ENCODE results near the gene CWC22.
"Not testable (repeated sequence)": the region's sequence is repeated elsewhere in the genome, so short reads cannot be mapped to it uniquely, and the experiment has no call there.

The CWC22 gene

GRCh38 chr2:179949438-179949837 lies 57.7 kb downstream of the CWC22 start:
- no peak for DNase-seq

GRCh38 chr2:179948058-179948457 lies 59.0 kb downstream of the CWC22 start:
- no peak for DNase-seq

GRCh38 chr2:179946810-179947615 lies 60.1 kb downstream of the CWC22 start:
- DNase-seq, result peak in 1 of 2 experiments; percentile 47

- no peak for DNase-seq
These were observed 60.8 kb downstream of the CWC22 start for GRCh38 chr2:179946346-179946745.

- no peak for DNase-seq
These were observed 67.8 kb downstream of the CWC22 start for GRCh38 chr2:179939259-179939658.

- DNase-seq, result no peak
These were observed 69.1 kb downstream of the CWC22 start for GRCh38 chr2:179938026-179938425.

GRCh38 chr2:179936654-179937053 lies 70.4 kb downstream of the CWC22 start:
- DNase-seq, result no peak

- DNase-seq, result no peak
These were observed 71.0 kb downstream of the CWC22 start for GRCh38 chr2:179936141-179936540.

GRCh38 chr2:179932786-179933185 lies 74.3 kb downstream of the CWC22 start:
- no peak for DNase-seq

- no peak for DNase-seq
These were observed 75.6 kb downstream of the CWC22 start for GRCh38 chr2:179931502-179931901.

- DNase-seq, result not testable (repeated sequence)
These were observed 77.1 kb downstream of the CWC22 start for GRCh38 chr2:179929997-179930396.

- DNase-seq, result no peak
These were observed 80.1 kb downstream of the CWC22 start for GRCh38 chr2:179927041-179927440.

- no peak for DNase-seq
These were observed 81.4 kb downstream of the CWC22 start for GRCh38 chr2:179925713-179926112.

GRCh38 chr2:179917272-179917671 lies 89.8 kb downstream of the CWC22 start:
- DNase-seq, result no peak

- no peak for DNase-seq
These were observed 91.6 kb downstream of the CWC22 start for GRCh38 chr2:179915395-179915992.

- DNase-seq, result no peak
These were observed 93.3 kb downstream of the CWC22 start for GRCh38 chr2:179913809-179914208.

GRCh38 chr2:179911569-179911968 lies 95.5 kb downstream of the CWC22 start:
- no peak for DNase-seq

- DNase-seq, result no peak
These were observed 96.4 kb downstream of the CWC22 start for GRCh38 chr2:179910735-179911113.

GRCh38 chr2:179909845-179910734 lies 97.0 kb downstream of the CWC22 start:
- DNase-seq, result no peak

GRCh38 chr2:179900655-179901054 lies 106.4 kb downstream of the CWC22 start:
- no peak for DNase-seq

GRCh38 chr2:179899666-179900065 lies 107.4 kb downstream of the CWC22 start:
- no peak for DNase-seq

- no peak for DNase-seq
These were observed 108.2 kb downstream of the CWC22 start for GRCh38 chr2:179898873-179899272.
